Thymus (tissue), 14 donors: ENCODE measurements around the gene LTV1. TPM values are rescaled to one million over a fixed set of nuclear protein-coding genes. Genes with fewer than 3 reads are reported as not detected.
"Not testable (repeated sequence)": the region's sequence is repeated elsewhere in the genome, so short reads cannot be mapped to it uniquely, and the experiment has no call there.

Source experiments
- DNase-seq, 9 donors: peaks; one replicate each; pipeline ENCODE4 v3.0.0-alpha.2; 2013; ENCODE audit warnings: low spot score in 9 of 9, low read depth in 6 of 9, missing footprints in 1 of 9
- H3K27ac ChIP-seq, 2 donors: one replicate each; pipeline ENCODE4 v1.5.1; 2013; ENCODE audit warnings: control low read depth in 1 of 2, low read depth in 1 of 2, low read length in 1 of 2, mild to moderate bottlenecking in 1 of 2, moderate library complexity in 1 of 2
- H3K27me3 ChIP-seq, 2 donors: one replicate each; pipeline ENCODE4 v1.5.1; 2013; ENCODE audit warnings: low read length in 1 of 2; ENCODE audit not compliant: control insufficient read depth in 2 of 2, insufficient read depth in 1 of 2
- H3K36me3 ChIP-seq, 2 donors: one replicate each; pipeline ENCODE4 v1.5.1; 2013; ENCODE audit warnings: low read length in 1 of 2, mild to moderate bottlenecking in 1 of 2, moderate library complexity in 1 of 2; ENCODE audit not compliant: control insufficient read depth in 2 of 2, insufficient read depth in 2 of 2
- H3K4me1 ChIP-seq, 2 donors: one replicate each; pipeline ENCODE4 v1.5.1; 2013; ENCODE audit warnings: low read length in 2 of 2; ENCODE audit not compliant: control insufficient read depth in 2 of 2, insufficient read depth in 2 of 2
- H3K4me3 ChIP-seq, 2 donors: one replicate each; pipeline ENCODE4 v1.5.1; 2013; ENCODE audit warnings: low read length in 2 of 2, control low read depth in 1 of 2, mild to moderate bottlenecking in 1 of 2
- H3K9me3 ChIP-seq, 2 donors: one replicate each; pipeline ENCODE4 v1.5.1; 2013; ENCODE audit warnings: low read length in 1 of 2, mild to moderate bottlenecking in 1 of 2; ENCODE audit not compliant: control insufficient read depth in 2 of 2, insufficient read depth in 1 of 2
- WGBS: extraction: QIAGEN DNeasy Blood & Tissue Kit; methylation state at CpG from one replicate; pipeline ENCODE4 v1.1.7; 2013; 5-methylcytosine and 5-hydroxymethylcytosine counted together
- long read RNA-seq, 10 donors: transcript quantifications; one replicate each; lab custom pipeline, GENCODE V29; 2026
- polyA plus RNA-seq: library from polyadenylated mRNA; stranded (reverse); fragments of 200-250 nt; gene quantifications from one replicate; pipeline ENCODE4 v1.2.3, GENCODE V29; 2013
- total RNA-seq: library from RNA; stranded (reverse); fragments of 120-200 nt; gene quantifications from one replicate; pipeline ENCODE4 v1.2.4, GENCODE V29; 2013
- donor health status: healthy.

The LTV1 gene, protein sequence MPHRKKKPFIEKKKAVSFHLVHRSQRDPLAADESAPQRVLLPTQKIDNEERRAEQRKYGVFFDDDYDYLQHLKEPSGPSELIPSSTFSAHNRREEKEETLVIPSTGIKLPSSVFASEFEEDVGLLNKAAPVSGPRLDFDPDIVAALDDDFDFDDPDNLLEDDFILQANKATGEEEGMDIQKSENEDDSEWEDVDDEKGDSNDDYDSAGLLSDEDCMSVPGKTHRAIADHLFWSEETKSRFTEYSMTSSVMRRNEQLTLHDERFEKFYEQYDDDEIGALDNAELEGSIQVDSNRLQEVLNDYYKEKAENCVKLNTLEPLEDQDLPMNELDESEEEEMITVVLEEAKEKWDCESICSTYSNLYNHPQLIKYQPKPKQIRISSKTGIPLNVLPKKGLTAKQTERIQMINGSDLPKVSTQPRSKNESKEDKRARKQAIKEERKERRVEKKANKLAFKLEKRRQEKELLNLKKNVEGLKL
- total RNA-seq: 22.4 TPM
- 31.5 TPM for polyA plus RNA-seq
- long read RNA-seq, donor 1, partial matches to known transcripts: 0 of 1 reads
- long read RNA-seq, donor 1, other reads (novel, unspliced or antisense): 0 of 1 reads
- long read RNA-seq, donor 2: 0 reads
- long read RNA-seq, donor 3, partial matches to known transcripts: 6 of 9 reads
- long read RNA-seq, donor 3, other reads (novel, unspliced or antisense): 0 of 9 reads
- long read RNA-seq, donor 4, partial matches to known transcripts: 5 of 6 reads
- long read RNA-seq, donor 4, other reads (novel, unspliced or antisense): 0 of 6 reads
- long read RNA-seq, donor 5, partial matches to known transcripts: 11 of 14 reads
- long read RNA-seq, donor 5, other reads (novel, unspliced or antisense): 0 of 14 reads
- long read RNA-seq, donor 6, transcript LTV1-201 (11 exons, 1,847 nt): major isoform, 5 of 5 reads
- long read RNA-seq, donor 6, partial matches to known transcripts: 0 of 5 reads
- long read RNA-seq, donor 6, other reads (novel, unspliced or antisense): 0 of 5 reads
- long read RNA-seq, donor 7, transcript LTV1-201 (11 exons, 1,847 nt): major isoform, 6 of 6 reads
- long read RNA-seq, donor 7, partial matches to known transcripts: 0 of 6 reads
- long read RNA-seq, donor 7, other reads (novel, unspliced or antisense): 0 of 6 reads
- long read RNA-seq, donor 8, partial matches to known transcripts: 0 of 3 reads
- long read RNA-seq, donor 8, other reads (novel, unspliced or antisense): 0 of 3 reads
- long read RNA-seq, donor 9: 0 reads
- long read RNA-seq, donor 10, transcript LTV1-201 (11 exons, 1,847 nt): major isoform, 5 of 5 reads
- long read RNA-seq, donor 10, partial matches to known transcripts: 0 of 5 reads
- long read RNA-seq, donor 10, other reads (novel, unspliced or antisense): 0 of 5 reads

- Histone ChIP-seq H3K27ac (peak within 1 kb of the TSS; percentile 87 to 95), H3K27me3 (no peaks in the 10 kb centered on the region), H3K4me1 (peaks cover 9 to 12% of the 10 kb centered on the region in 2 donors), H3K9me3 (no peaks in the 10 kb centered on the region), H3K4me3 (peak within 1 kb of the TSS; percentile 77 to 100), H3K36me3 (peaks cover 13 to 31% of the 10 kb centered on the region in 2 donors)
- DNase-seq: peak; percentile 83 to 96 (median 90)
- WGBS: under 1% methylated on average over 64 of the region's 64 CpGs
Observed at GRCh38 chr6:143842902-143843676, at the start of gene LTV1. Gene LTV1, plus strand, starts transcription at chr6:143843338. Its CDS starts 140 bp downstream, at chr6:143843478.

DNA sequence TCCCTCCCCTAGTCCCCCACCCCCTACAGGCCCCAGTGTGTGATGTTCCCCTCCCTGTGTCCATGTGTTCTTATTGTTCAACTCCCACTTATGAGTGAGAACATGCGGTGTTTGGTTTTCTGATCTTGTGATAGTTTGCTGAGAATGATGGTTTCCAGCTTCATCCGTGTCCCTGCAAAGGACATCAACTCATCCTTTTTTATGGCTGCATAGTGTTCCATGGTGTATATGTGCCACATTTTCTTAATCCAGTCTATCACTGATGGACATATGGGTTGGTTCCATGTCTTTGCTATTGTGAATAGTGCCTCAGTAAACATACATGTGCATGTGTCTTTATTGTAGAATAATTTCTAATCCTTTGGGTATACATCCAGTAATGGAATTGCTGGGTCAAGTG lies 46.6 kb upstream of the LTV1 start:
- H3K9me3 ChIP-seq, H3K27ac ChIP-seq, DNase-seq, H3K4me3 ChIP-seq, H3K36me3 ChIP-seq, H3K27me3 ChIP-seq, H3K4me1 ChIP-seq: not testable (repeated sequence)
- WGBS: 95% methylated on average over 2 of the region's 2 CpGs

DNA sequence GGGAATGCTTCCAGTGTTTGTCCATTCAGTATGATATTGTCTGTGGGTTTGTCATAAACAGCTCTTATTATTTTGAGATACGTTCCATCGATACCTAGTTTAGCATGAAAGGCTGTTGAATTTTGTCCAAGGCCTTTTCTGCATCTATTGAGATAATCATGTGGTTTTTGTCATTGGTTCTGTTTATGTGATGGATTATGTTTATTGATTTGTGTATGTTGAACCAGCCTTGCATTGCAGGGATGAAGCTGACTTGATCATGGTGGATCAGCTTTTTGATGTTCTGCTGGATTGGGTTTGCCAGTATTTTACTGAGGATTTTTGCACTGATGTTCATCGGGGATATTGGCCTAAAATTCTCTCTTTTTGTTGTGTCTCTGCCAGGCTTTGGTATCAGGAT lies 44.7 kb upstream of the LTV1 start:
- not testable (repeated sequence) for H3K36me3 ChIP-seq, H3K27me3 ChIP-seq, DNase-seq, H3K27ac ChIP-seq, H3K4me1 ChIP-seq, H3K9me3 ChIP-seq, H3K4me3 ChIP-seq
- WGBS: 98% methylated on average over 3 of the region's 3 CpGs

DNA sequence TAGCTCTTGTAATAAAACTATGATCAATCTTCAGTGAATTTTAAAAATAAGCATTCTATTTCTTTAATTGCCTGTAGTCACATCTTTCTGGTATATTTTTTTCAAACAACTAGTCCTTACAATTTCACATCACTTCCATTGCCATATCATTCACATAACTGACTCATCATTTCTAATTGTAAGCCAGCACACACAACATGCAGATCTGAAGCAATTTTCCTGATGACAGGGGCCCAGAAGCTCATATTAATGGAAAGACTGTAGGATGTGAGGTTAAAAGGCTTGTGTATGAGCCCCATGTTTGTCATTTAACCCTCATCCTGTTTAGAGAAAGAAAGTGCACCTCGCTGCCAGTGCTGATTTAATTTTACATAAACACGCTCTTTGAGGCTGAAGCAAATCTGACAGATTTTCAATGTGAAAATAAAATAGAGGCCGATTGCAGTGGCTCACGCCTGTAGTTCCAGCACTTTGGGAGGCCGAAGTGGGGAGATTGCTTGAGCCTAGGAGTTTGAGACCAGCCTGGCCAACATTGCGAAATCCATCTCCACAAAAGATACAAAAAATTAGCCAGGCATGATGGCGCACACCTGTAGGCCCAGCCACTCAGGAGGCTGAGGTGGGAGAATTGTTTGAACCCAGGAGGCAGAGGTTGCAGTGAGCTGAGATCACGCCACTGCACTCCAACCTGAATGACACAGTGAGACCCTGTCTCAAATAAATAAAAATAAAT lies 40.1 kb upstream of the LTV1 start:
- H3K27me3 ChIP-seq: no peaks in the 10 kb centered on the region
- no peak overlapping the region for H3K4me3 ChIP-seq
- 98% methylated on average over 8 of the region's 8 CpGs for WGBS
- no peak overlapping the region for H3K27ac ChIP-seq
- no peak for DNase-seq
- H3K9me3 ChIP-seq: no peaks in the 10 kb centered on the region
- no peaks in the 10 kb centered on the region for H3K4me1 ChIP-seq
- H3K36me3 ChIP-seq: no peaks in the 10 kb centered on the region

GRCh38 chr6:143803769-143804568 lies 39.2 kb upstream of the LTV1 start:
- no peak overlapping the region for H3K4me3 ChIP-seq
- 97% methylated on average over 9 of the region's 9 CpGs for WGBS
- no peaks in the 10 kb centered on the region for H3K36me3 ChIP-seq

GRCh38 chr6:143804835-143805239 lies 38.3 kb upstream of the LTV1 start:
- no peak for DNase-seq
- Histone ChIP-seq H3K4me3 (no peak overlapping the region), H3K27me3 (no peaks in the 10 kb centered on the region), H3K4me1 (no peaks in the 10 kb centered on the region), H3K36me3 (no peaks in the 10 kb centered on the region), H3K27ac (no peak overlapping the region), H3K9me3 (no peaks in the 10 kb centered on the region)
- 84% methylated on average over 4 of the region's 4 CpGs for WGBS

More at GRCh38 chr6:143803769-143804568, 39.2 kb upstream of the LTV1 start:
- H3K27me3 ChIP-seq: no peaks in the 10 kb centered on the region
- no peaks in the 10 kb centered on the region for H3K4me1 ChIP-seq
- no peaks in the 10 kb centered on the region for H3K9me3 ChIP-seq
- no peak for DNase-seq
- H3K27ac ChIP-seq: no peak overlapping the region

DNA sequence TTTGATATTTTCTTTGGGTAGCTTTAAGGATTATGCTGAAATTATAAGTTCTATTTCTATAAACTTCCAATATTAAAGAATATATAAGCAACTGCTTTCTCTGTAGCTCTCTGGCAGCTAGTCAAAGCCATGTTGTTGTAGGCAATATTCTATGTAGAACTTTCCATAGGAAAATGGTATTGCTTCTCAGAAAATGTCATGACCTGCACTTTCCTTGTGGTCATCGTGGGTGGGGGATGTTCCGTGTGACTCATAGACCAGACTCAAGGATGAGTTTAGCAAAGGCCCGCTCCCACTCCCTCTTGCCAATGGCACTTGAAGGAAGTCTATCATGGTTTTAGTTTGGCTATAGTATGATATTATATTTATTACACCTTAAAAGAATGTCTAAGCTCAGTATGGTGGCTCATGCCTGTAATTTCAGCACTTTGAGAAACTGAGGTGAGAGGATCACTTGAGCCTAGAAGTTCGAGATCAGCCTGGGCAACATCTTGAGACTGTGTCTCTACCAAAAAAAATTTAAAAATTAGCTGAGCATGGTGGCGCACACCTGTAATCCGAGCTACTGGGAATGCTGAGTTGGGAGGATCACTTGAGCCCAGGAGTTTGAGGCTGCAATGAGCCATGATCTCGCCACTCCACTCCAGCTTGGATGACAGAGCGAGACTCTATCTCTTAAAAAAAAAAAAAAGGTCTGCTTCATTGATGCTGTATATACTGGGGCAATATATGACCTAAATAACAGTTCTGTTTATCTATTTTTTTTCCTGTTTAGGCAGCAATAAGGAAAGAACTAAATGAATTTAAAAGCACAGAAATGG lies 36.6 kb upstream of the LTV1 start:
- 96% methylated on average over 8 of the region's 8 CpGs for WGBS
- Histone ChIP-seq H3K4me1 (no peaks in the 10 kb centered on the region), H3K9me3 (no peaks in the 10 kb centered on the region), H3K4me3 (no peak overlapping the region), H3K36me3 (no peaks in the 10 kb centered on the region), H3K27me3 (no peaks in the 10 kb centered on the region), H3K27ac (no peak overlapping the region)
- DNase-seq: peak in 1 of 9 donors; percentile 5
